Endothelial cell of umbilical vein (primary cell): Measurements from ENCODE around the gene USP49. TPM values are rescaled to one million over a fixed set of nuclear protein-coding genes. Genes with fewer than 3 reads are reported as not detected.

ENCODE experiments used
- BruUV-seq: library from RNA; stranded (reverse); fragments of 400-500 nt; replicated peaks from 2 replicates; lab custom pipeline; 2021; lab: Mats Ljungman, UMichigan
- CTCF ChIA-PET: fragments of 300-600, 350-600 bp; sonication (Branson Sonifier 250); formaldehyde crosslinking; loops from one replicate; lab custom pipeline; 2021; ENCODE audit warnings: antibody characterized with exemption, inconsistent platforms; lab: Charles Lee
- POLR2A ChIA-PET: fragments of 300-600, 350-600 bp; sonication (Branson Sonifier 250); formaldehyde crosslinking; loops from one replicate; lab custom pipeline; 2021; ENCODE audit warnings: antibody characterized with exemption, inconsistent platforms; lab: Charles Lee
- DNase-seq: peaks from one replicate; pipeline ENCODE4 v3.0.0-alpha.2; 2011; ENCODE audit warnings: low read depth, low spot score
- FAIRE-seq: peaks from 2 replicates; lab custom pipeline; 2011; peaks lifted over from hg19 to GRCh38; lab: Jason Lieb, UNC
- H2AFZ ChIP-seq: 2 replicates; pipeline ENCODE4 v1.6.0; 2012; ENCODE audit warnings: low read depth, low read length, control low read depth, inconsistent platforms
- H3K27ac ChIP-seq: 2 replicates; pipeline ENCODE4 v1.5.1; 2011; ENCODE audit warnings: low read depth, mild to moderate bottlenecking, control low read depth, low read length, moderate library complexity; ENCODE audit not compliant: insufficient read depth
- H3K27me3 ChIP-seq, 2 experiments: 2 replicates each; pipeline versions ENCODE4 v1.6.0 to v1.6.1; 2011; ENCODE audit warnings: low read length in 2 of 2, mixed read lengths in 1 of 2; ENCODE audit not compliant: control insufficient read depth in 2 of 2, insufficient read depth in 2 of 2
- H3K36me3 ChIP-seq, 2 experiments: 2 replicates in 1 of 2; 3 replicates in 1 of 2; pipeline ENCODE4 v1.5.1; 2011; ENCODE audit warnings: low read length in 2 of 2, mild to moderate bottlenecking in 1 of 2, moderate library complexity in 1 of 2; ENCODE audit not compliant: control insufficient read depth in 2 of 2, insufficient read depth in 2 of 2; ENCODE audit errors: extremely low read depth in 1 of 2
- H3K4me1 ChIP-seq: 3 replicates; pipeline ENCODE4 v1.5.1; 2011; ENCODE audit warnings: mild to moderate bottlenecking, low read length; ENCODE audit not compliant: control insufficient read depth, insufficient read depth; ENCODE audit errors: extremely low read depth
- H3K4me2 ChIP-seq: 2 replicates; pipeline ENCODE4 v1.6.1; 2011; ENCODE audit warnings: low read length, control low read depth, mixed read lengths; ENCODE audit not compliant: insufficient read depth
- H3K4me3 ChIP-seq, 3 experiments: fragments of 200-600 bp in 1 of 3; sonication (generic), shearing (Covaris generic) in 1 of 3; replicated peaks in 1 of 3; 2 replicates each; pipeline ENCODE4 v1.5.1; 2011 to 2016; ENCODE audit warnings: control low read depth in 3 of 3, low read length in 3 of 3, mild to moderate bottlenecking in 2 of 3, inconsistent platforms in 1 of 3, low read depth in 1 of 3, moderate library complexity in 1 of 3; ENCODE audit not compliant: insufficient read depth in 1 of 3
- H3K79me2 ChIP-seq: 2 replicates; pipeline ENCODE4 v1.6.0; 2012; ENCODE audit warnings: low read length, inconsistent platforms; ENCODE audit not compliant: control insufficient read depth, insufficient read depth
- H3K9ac ChIP-seq: replicated peaks from 2 replicates; pipeline ENCODE3; 2011; ENCODE audit warnings: low read length, control low read depth; ENCODE audit not compliant: insufficient read depth; ENCODE audit errors: extremely low read depth
- H3K9me1 ChIP-seq: replicated peaks from 3 replicates; pipeline ENCODE4 v1.6.0; 2011; ENCODE audit warnings: mild to moderate bottlenecking, low read length; ENCODE audit not compliant: control insufficient read depth, insufficient read depth; ENCODE audit errors: extremely low read depth
- H3K9me3 ChIP-seq: replicated peaks from 2 replicates; pipeline ENCODE4 v1.5.1; 2012; ENCODE audit warnings: low read length, inconsistent platforms; ENCODE audit not compliant: control insufficient read depth, insufficient read depth
- H4K20me1 ChIP-seq: replicated peaks from 2 replicates; pipeline ENCODE3; 2011; ENCODE audit warnings: mild to moderate bottlenecking, low read length; ENCODE audit not compliant: control insufficient read depth, insufficient read depth; ENCODE audit errors: extremely low read depth
- CTCF ChIP-seq, 2 donors: IDR thresholded peaks; 1 replicate in 1 of 2; 2 replicates in 1 of 2; pipeline ENCODE4 v1.5.1; 2011; ENCODE audit warnings: low read length in 2 of 2, mild to moderate bottlenecking in 2 of 2, moderate library complexity in 2 of 2, control low read depth in 1 of 2, inconsistent platforms in 1 of 2, low read depth in 1 of 2; ENCODE audit not compliant: insufficient read depth in 1 of 2; ENCODE audit errors: extremely low read depth in 1 of 2
- FOS ChIP-seq: IDR thresholded peaks from 2 replicates; pipeline ENCODE4 v1.6.1; 2011; ENCODE audit warnings: mild to moderate bottlenecking, low read length, moderate library complexity, borderline replicate concordance; ENCODE audit not compliant: insufficient read depth
- GATA2 ChIP-seq: IDR thresholded peaks from 2 replicates; pipeline ENCODE4 v1.7.0; 2011; ENCODE audit warnings: low read depth, mild to moderate bottlenecking, moderate library complexity, mixed read lengths, low read length; ENCODE audit not compliant: insufficient read length, insufficient read depth
- MAX ChIP-seq: IDR thresholded peaks from 2 replicates; pipeline ENCODE4 v1.6.1; 2011; ENCODE audit not compliant: insufficient read depth, insufficient read length
- POLR2A ChIP-seq: IDR thresholded peaks from 2 replicates; pipeline ENCODE4 v1.6.1; 2012; ENCODE audit warnings: low read depth, mild to moderate bottlenecking, control low read depth, low read length
- POLR2AphosphoS5 ChIP-seq: IDR thresholded peaks from 2 replicates; pipeline ENCODE4 v1.6.1; 2012; ENCODE audit warnings: low read depth, mild to moderate bottlenecking, control low read depth, low read length, moderate library complexity; ENCODE audit not compliant: insufficient read depth
- dilution Hi-C: fragments of 300-500 bp; cut with MboI; formaldehyde crosslinking; loops from one replicate; pipeline ENCODE4 v1.15.0; 2019; ENCODE audit warnings: low sequenced_read_pairs; ENCODE audit not compliant: extremely low pct_ligation_motif_present
- intact Hi-C: fragments of 100-400 bp; cut with micrococcal nuclease; formaldehyde crosslinking; loops from one replicate; pipeline ENCODE4 v1.10.0; 2022
- polyA plus RNA-seq, 4 experiments: library from polyadenylated mRNA; depleted of rRNA in 3 of 4; stranded (reverse) in 3 of 4; unstranded in 1 of 4; fragments of >200 nt; gene quantifications; 2 replicates each; pipeline versions ENCODE4 v1.2.1 to v1.2.3, GENCODE V29; 2011 to 2012; ENCODE audit warnings: missing spikeins in 1 of 4
- total RNA-seq: library from RNA; stranded (reverse); gene quantifications from 2 replicates; pipeline ENCODE4 v1.2.3, GENCODE V29; 2021

Gene USP49
- total and polyA plus RNA-seq, 2 donors (not counting 3 experiments of a cell fraction or from before 2014, with no cell fraction given): 2.4 to 4.1 TPM

- Histone ChIP-seq H3K9ac (no peak overlapping the region), H3K79me2 (peaks cover 50% of the 10 kb centered on the region), H4K20me1 (no peaks in the 10 kb centered on the region), H2AFZ (no peak overlapping the region), H3K27me3 (no peaks in the 10 kb centered on the region), H3K9me1 (no peaks in the 10 kb centered on the region), H3K9me3 (no peaks in the 10 kb centered on the region), H3K4me2 (no peak overlapping the region), H3K4me3 (no peak overlapping the region), H3K4me1 (peaks cover 14% of the 10 kb centered on the region), H3K27ac (no peak overlapping the region), H3K36me3 (peaks cover 24 to 40% of the 10 kb centered on the region in 2 experiments)
- DNase-seq (no peak), FAIRE-seq (no peak)
- no peak for TF ChIP-seq POLR2A
- dilution Hi-C loops (no loop called here), intact Hi-C loops (no loop called here)
- ChIA-PET CTCF (interaction anchor here (1.3 to 2.1 kb wide), 3 partner anchors 9 to 126 kb away, joined by 4 to 7 read pairs (median 5); no protein-coding TSS in a partner anchor), POLR2A (no interaction called here)
- no TSS peak for BruUV-seq
These were observed 32.1 kb upstream of the USP49 start for GRCh38 chr6:41927253-41927652.

GRCh38 chr6:41922154-41922553 is 27.0 kb upstream of the USP49 start:
- POLR2A ChIA-PET: interaction anchor here (0.6 to 1.3 kb wide), 2 partner anchors 16 to 205 kb away, joined by 3 read pairs; no protein-coding TSS in a partner anchor

More at GRCh38 chr6:41922154-41922553, 27.0 kb upstream of the USP49 start:
- Histone ChIP-seq H3K9me1 (no peaks in the 10 kb centered on the region), H4K20me1 (no peaks in the 10 kb centered on the region), H3K4me3 (peak overlapping the region; percentile 54 to 83 (median 82)), H3K4me2 (peak overlapping the region; percentile 93), H3K4me1 (peaks cover 36% of the 10 kb centered on the region), H3K36me3 (peaks cover 2 to 3% of the 10 kb centered on the region in 2 experiments), H3K27ac (peak overlapping the region; percentile 94), H3K79me2 (peaks cover 64% of the 10 kb centered on the region), H3K27me3 (no peaks in the 10 kb centered on the region), H2AFZ (no peak overlapping the region), H3K9me3 (no peaks in the 10 kb centered on the region), H3K9ac (peak overlapping the region; percentile 96)
- TSS peak; percentile 37 for BruUV-seq
- FAIRE-seq (no peak), DNase-seq (no peak)
- CTCF ChIA-PET: interaction anchor here (1.3 to 3.4 kb wide), 8 partner anchors 11 to 135 kb away, joined by 6 to 59 read pairs (median 30); partner anchors contain the start of genes CCND3 and TOMM6
- dilution Hi-C loops: no loop called here
- no peak for TF ChIP-seq POLR2AphosphoS5
- no peak for TF ChIP-seq CTCF (IDR thresholded peaks at IDR 0.05; ENCODE audit: extremely low read depth in 1 of 2, insufficient read depth in 1 of 2, low read depth in 1 of 2, low read length in 2 of 2)
- TF ChIP-seq MAX: no peak
- no peak for TF ChIP-seq POLR2A
- no peak for TF ChIP-seq GATA2
- TF ChIP-seq FOS: no peak
- intact Hi-C loops: no loop called here
